Loucy (cell line): ENCODE measurements around the gene ASCC1.

Experiments
- EZH2phosphoT487 ChIP-seq: fragments of 200-600 bp; IDR thresholded peaks from 2 replicates; pipeline ENCODE4 v1.6.1; 2018; ENCODE audit warnings: antibody characterized with exemption, mild to moderate bottlenecking, moderate library complexity, borderline replicate concordance
- TF ChIP-seq, protein P1 (sequence below): fragments of 200-600 bp; sonication (generic); conservative IDR thresholded peaks from 2 replicates; pipeline ENCODE4 v1.5.1; 2014; ENCODE audit warnings: mild to moderate bottlenecking, antibody characterized with exemption, low read length

DNA sequence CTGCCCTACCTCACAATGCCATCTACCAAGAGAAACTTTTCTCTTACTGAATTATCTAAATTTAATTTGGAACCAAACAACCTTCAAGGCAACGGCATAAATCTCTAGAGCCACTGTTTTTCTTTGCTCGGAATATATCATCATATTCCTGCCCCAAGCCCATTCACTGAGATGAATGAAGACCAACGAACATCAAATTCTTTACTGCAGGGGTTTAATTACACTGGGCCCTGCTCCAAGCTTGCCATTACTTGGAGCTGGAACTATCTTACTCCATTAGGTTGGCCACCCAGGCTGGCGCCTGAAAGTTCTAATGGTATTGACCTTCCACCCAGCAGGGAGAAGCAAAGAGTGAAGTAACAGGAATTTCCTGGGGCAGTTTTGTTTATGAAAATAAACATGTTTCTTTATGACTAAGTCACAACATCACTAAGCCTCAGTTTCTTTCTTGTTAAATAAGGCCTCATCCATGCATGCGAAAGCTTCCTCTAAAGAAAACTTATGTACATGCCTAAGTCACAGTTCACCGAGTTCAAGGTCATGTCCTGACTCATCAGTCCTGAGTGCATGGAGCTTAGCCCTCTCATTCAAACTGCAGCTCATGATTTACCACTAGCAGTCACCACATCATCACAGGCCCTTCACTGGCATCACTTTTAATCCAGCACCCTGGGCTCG, 42.3 kb downstream of the ASCC1 start:
- TF ChIP-seq, protein P1, sequence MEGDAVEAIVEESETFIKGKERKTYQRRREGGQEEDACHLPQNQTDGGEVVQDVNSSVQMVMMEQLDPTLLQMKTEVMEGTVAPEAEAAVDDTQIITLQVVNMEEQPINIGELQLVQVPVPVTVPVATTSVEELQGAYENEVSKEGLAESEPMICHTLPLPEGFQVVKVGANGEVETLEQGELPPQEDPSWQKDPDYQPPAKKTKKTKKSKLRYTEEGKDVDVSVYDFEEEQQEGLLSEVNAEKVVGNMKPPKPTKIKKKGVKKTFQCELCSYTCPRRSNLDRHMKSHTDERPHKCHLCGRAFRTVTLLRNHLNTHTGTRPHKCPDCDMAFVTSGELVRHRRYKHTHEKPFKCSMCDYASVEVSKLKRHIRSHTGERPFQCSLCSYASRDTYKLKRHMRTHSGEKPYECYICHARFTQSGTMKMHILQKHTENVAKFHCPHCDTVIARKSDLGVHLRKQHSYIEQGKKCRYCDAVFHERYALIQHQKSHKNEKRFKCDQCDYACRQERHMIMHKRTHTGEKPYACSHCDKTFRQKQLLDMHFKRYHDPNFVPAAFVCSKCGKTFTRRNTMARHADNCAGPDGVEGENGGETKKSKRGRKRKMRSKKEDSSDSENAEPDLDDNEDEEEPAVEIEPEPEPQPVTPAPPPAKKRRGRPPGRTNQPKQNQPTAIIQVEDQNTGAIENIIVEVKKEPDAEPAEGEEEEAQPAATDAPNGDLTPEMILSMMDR = no peak
- no peak for TF ChIP-seq EZH2phosphoT487
